HepG2 (cell line): ENCODE measurements around the gene CFAP92. TPM values are rescaled to one million over a fixed set of nuclear protein-coding genes. Genes with fewer than 3 reads are reported as not detected.

Source experiments
- ATAC-seq: fragments of 200-7000 bp; cut with Tn5 transposase; 3 replicates; pipeline ENCODE4 v1.9.1; 2020; ENCODE audit warnings: mild to moderate bottlenecking, moderate library complexity
- BruUV-seq: library from RNA; stranded (reverse); fragments of 400-500 nt; replicated peaks from 2 replicates; lab custom pipeline; 2021; lab: Mats Ljungman, UMichigan
- CTCF ChIA-PET: fragments of 300-600 bp; formaldehyde crosslinking; extraction: SDS; loops from one replicate; lab custom pipeline; 2021; ENCODE audit warnings: low total read pairs, inconsistent platforms, low intra/inter-chr PET ratio; lab: Yijun Ruan, JAX
- POLR2A ChIA-PET: fragments of 350-600 bp; sonication (Branson Sonifier 250); formaldehyde crosslinking; loops from one replicate; lab custom pipeline; 2020; ENCODE audit warnings: antibody characterized with exemption, inconsistent platforms; lab: Yijun Ruan, JAX
- DNase-seq: peaks from one replicate; pipeline ENCODE4 v3.0.0-alpha.2; 2015; ENCODE audit warnings: low spot score
- FAIRE-seq: peaks from 3 replicates; lab custom pipeline; 2011; peaks lifted over from hg19 to GRCh38; lab: Jason Lieb, UNC
- H2AFZ ChIP-seq: one replicate; pipeline ENCODE4 v1.6.1; 2011; ENCODE audit warnings: low read length, inconsistent platforms
- H3K27ac ChIP-seq: fragments of 300-600 bp; 3 replicates; pipeline ENCODE4 v1.8.0; 2011; ENCODE audit warnings: mixed run types, mild to moderate bottlenecking, mixed read lengths, low read length, inconsistent platforms; ENCODE audit not compliant: insufficient read depth; ENCODE audit errors: extremely low read length
- H3K27me3 ChIP-seq, 2 experiments: fragments of 200-600 bp in 1 of 2; 2 replicates in 1 of 2; 3 replicates in 1 of 2; pipeline versions ENCODE4 v1.6.0 to v1.8.0; 2011; ENCODE audit warnings: low read length in 2 of 2, mild to moderate bottlenecking in 2 of 2, moderate library complexity in 2 of 2, inconsistent platforms in 1 of 2; ENCODE audit not compliant: insufficient read depth in 2 of 2, control insufficient read depth in 1 of 2
- H3K36me3 ChIP-seq, 2 experiments: fragments of 200-600 bp in 1 of 2; replicated peaks in 1 of 2; 2 replicates in 1 of 2; 3 replicates in 1 of 2; pipeline versions ENCODE4 v1.5.1 to v1.8.0; 2011; ENCODE audit warnings: low read length in 2 of 2, inconsistent platforms in 1 of 2; ENCODE audit not compliant: insufficient read depth in 2 of 2, control insufficient read depth in 1 of 2
- H3K4me1 ChIP-seq: 2 replicates; pipeline ENCODE4 v1.5.1; 2012; ENCODE audit warnings: low read length, inconsistent platforms; ENCODE audit not compliant: insufficient read depth
- H3K4me2 ChIP-seq: 2 replicates; pipeline ENCODE4 v1.6.0; 2011; ENCODE audit warnings: low read depth, low read length, inconsistent platforms
- H3K4me3 ChIP-seq, 3 experiments: fragments of 200-600 bp in 1 of 3; sonication (generic), shearing (Covaris generic) in 1 of 3; replicated peaks in 1 of 3; 2 replicates each; pipeline ENCODE4 v1.5.1; 2011 to 2016; ENCODE audit warnings: low read length in 3 of 3, inconsistent platforms in 2 of 3, low read depth in 2 of 3, mild to moderate bottlenecking in 2 of 3, control low read depth in 1 of 3, mixed read lengths in 1 of 3; ENCODE audit not compliant: insufficient read depth in 1 of 3
- H3K79me2 ChIP-seq: one replicate; pipeline ENCODE4 v1.6.1; 2011; ENCODE audit warnings: low read length, inconsistent platforms; ENCODE audit not compliant: insufficient read depth
- H3K9ac ChIP-seq: 2 replicates; pipeline ENCODE4 v1.6.0; 2011; ENCODE audit warnings: mild to moderate bottlenecking, low read depth, low read length, inconsistent platforms; ENCODE audit not compliant: insufficient read depth
- H3K9me3 ChIP-seq: 2 replicates; pipeline ENCODE4 v1.5.1; 2012; ENCODE audit warnings: mild to moderate bottlenecking, low read length
- H4K20me1 ChIP-seq: 2 replicates; pipeline ENCODE4 v1.6.0; 2011; ENCODE audit warnings: inconsistent platforms, mild to moderate bottlenecking, low read length, moderate library complexity; ENCODE audit not compliant: insufficient read depth
- BCL3 ChIP-seq: sonication (generic); formaldehyde crosslinking; IDR thresholded peaks from 2 replicates; pipeline ENCODE4 v1.5.1; 2020; ENCODE audit warnings: mild to moderate bottlenecking, missing genetic modification reagents, moderate library complexity
- CCAR2 ChIP-seq: fragments of 200-400 bp; formaldehyde crosslinking; optimal IDR thresholded peaks from 2 replicates; pipeline ENCODE3; 2018; ENCODE audit warnings: low read depth, mild to moderate bottlenecking, low read length, moderate library complexity
- FOXM1 ChIP-seq: sonication (generic); formaldehyde crosslinking; IDR thresholded peaks from 2 replicates; pipeline ENCODE4 v1.5.0; 2020; ENCODE audit warnings: missing genetic modification reagents
- HNF4G ChIP-seq, 2 experiments: sonication (generic) in 1 of 2; formaldehyde crosslinking in 1 of 2; IDR thresholded peaks; 2 replicates each; pipeline versions ENCODE4 v1.4.0 to v1.6.1; 2011 to 2020; ENCODE audit warnings: borderline replicate concordance in 2 of 2, low read depth in 2 of 2, mild to moderate bottlenecking in 2 of 2, low read length in 1 of 2, missing genetic modification reagents in 1 of 2, moderate library complexity in 1 of 2
- SIX1 ChIP-seq: sonication (generic); formaldehyde crosslinking; IDR thresholded peaks from 2 replicates; pipeline ENCODE4 v1.4.0; 2020; ENCODE audit warnings: missing genetic modification reagents, borderline replicate concordance
- TAF1 ChIP-seq: sonication (generic); formaldehyde crosslinking; IDR thresholded peaks from 2 replicates; pipeline ENCODE4 v1.4.0; 2020; ENCODE audit warnings: missing genetic modification reagents
- TIGD3 ChIP-seq: sonication (generic); formaldehyde crosslinking; IDR thresholded peaks from 2 replicates; pipeline ENCODE4 v1.5.1; 2020; ENCODE audit warnings: mild to moderate bottlenecking, missing genetic modification reagents, borderline replicate concordance
- ZFP36L1 ChIP-seq: sonication (generic); formaldehyde crosslinking; IDR thresholded peaks from 2 replicates; pipeline ENCODE4 v1.8.0; 2022; ENCODE audit warnings: mild to moderate bottlenecking, missing genetic modification reagents, moderate library complexity
- ZNF564 ChIP-seq: sonication (generic); formaldehyde crosslinking; IDR thresholded peaks from 2 replicates; pipeline ENCODE4 v1.8.1; 2023; ENCODE audit warnings: mild to moderate bottlenecking, missing genetic modification reagents
- WGBS: methylation state at CpG from one replicate; pipeline ENCODE4 v1.1.6; 2017; ENCODE audit warnings: low lambda C conversion rate; 5-methylcytosine and 5-hydroxymethylcytosine counted together
- in situ Hi-C: cut with HindIII; loops from 2 replicates; pipeline ENCODE4 v1.10.0; 2017; ENCODE audit warnings: low pct_unique_long_range_greater_than_20kb; ENCODE audit not compliant: extremely low pct_ligation_motif_present
- intact Hi-C: fragments of 100-400 bp; cut with micrococcal nuclease; formaldehyde crosslinking; loops from one replicate; pipeline ENCODE4 v1.10.0; 2022; ENCODE audit not compliant: unreplicated experiment
- polyA plus RNA-seq, 8 experiments: library from polyadenylated mRNA; depleted of rRNA in 3 of 8; stranded (reverse) in 7 of 8; unstranded in 1 of 8; fragments of >200 nt; fragmentation: Illumina TruSeq in 4 of 8; extraction: Trizol in 4 of 8; gene quantifications; 2 replicates each; pipeline versions ENCODE4 v1.2.1 to v1.2.3, GENCODE V29; 2011 to 2016; ENCODE audit warnings: low read depth in 4 of 8, missing spikeins in 1 of 8, mixed read lengths in 1 of 8; ENCODE audit not compliant: insufficient read depth in 1 of 8
- total RNA-seq, 5 experiments: library from RNA; depleted of rRNA; stranded (reverse); fragments of >200 nt; fragmentation: Illumina TruSeq; extraction: Trizol; gene quantifications; 2 replicates each; pipeline ENCODE4 v1.2.3, GENCODE V29; 2016; ENCODE audit warnings: low read depth in 1 of 5
- TF ChIP-seq, protein P1 (sequence below): sonication (generic); formaldehyde crosslinking; IDR thresholded peaks from 2 replicates; pipeline ENCODE4 v1.9.0; 2021; ENCODE audit warnings: missing genetic modification reagents, borderline replicate concordance
- TF ChIP-seq, protein P2 (sequence below): IDR thresholded peaks from 2 replicates; pipeline ENCODE4 v1.6.1; 2016; ENCODE audit warnings: missing biosample characterization, missing genetic modification reagents, low read depth

Gene CFAP92
- total and polyA plus RNA-seq, 2 of the 13 experiments (the other 11 are each of a cell fraction or from before 2014, with no cell fraction given): 0.18 to 0.46 TPM

- TF ChIP-seq, protein P1, sequence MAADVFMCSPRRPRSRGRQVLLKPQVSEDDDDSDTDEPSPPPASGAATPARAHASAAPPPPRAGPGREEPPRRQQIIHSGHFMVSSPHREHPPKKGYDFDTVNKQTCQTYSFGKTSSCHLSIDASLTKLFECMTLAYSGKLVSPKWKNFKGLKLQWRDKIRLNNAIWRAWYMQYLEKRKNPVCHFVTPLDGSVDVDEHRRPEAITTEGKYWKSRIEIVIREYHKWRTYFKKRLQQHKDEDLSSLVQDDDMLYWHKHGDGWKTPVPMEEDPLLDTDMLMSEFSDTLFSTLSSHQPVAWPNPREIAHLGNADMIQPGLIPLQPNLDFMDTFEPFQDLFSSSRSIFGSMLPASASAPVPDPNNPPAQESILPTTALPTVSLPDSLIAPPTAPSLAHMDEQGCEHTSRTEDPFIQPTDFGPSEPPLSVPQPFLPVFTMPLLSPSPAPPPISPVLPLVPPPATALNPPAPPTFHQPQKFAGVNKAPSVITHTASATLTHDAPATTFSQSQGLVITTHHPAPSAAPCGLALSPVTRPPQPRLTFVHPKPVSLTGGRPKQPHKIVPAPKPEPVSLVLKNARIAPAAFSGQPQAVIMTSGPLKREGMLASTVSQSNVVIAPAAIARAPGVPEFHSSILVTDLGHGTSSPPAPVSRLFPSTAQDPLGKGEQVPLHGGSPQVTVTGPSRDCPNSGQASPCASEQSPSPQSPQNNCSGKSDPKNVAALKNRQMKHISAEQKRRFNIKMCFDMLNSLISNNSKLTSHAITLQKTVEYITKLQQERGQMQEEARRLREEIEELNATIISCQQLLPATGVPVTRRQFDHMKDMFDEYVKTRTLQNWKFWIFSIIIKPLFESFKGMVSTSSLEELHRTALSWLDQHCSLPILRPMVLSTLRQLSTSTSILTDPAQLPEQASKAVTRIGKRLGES: no peak
- TF ChIP-seq FOXM1 (CRISPR knock-in tag) (no peak), SIX1 (no peak)
- TF ChIP-seq, all 625 proteins: peak for 0
Measured at GRCh38 chr3:128879991-128880390, 113.9 kb downstream of the CFAP92 start (continued).

DNA sequence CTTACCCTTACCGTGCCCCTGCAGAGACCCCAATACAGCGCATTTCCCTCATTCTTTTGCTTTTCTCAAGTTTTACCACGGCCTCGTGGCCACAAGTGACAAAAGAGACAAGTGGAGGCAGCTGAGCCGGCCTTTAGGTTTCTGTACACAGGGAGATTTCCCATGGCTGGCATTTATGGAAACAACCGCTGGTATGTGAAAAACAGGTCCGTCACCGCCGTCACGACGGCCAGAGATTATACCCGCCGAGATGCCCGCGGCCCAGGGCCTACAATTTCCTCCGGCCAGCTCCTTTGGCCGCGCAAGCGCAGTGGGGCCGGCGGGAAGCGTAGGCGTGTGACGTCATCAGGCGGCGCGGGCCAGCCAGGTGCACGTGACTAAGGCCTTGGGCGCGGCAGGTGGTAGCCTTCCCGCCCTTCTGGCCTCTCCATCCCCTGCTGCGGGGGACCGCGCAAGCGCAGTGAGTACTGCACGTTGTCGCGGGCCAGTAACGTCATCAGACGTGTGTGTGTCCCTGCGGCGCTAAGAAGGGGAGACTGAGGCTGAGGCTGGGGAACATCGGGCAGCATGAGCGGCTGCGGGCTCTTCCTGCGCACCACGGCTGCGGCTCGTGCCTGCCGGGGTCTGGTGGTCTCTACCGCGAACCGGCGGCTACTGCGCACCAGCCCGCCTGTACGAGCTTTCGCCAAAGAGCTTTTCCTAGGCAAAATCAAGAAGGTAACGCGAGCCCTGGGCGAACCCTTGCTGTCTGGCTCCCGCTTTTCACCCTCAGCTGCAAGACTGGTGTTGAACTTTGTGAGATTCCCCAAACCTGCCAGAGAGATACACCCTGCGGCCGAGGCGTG lies 114.5 kb downstream of the CFAP92 start, which contains the start of gene ACAD9:
ACAD9 (plus strand) TSS at position 496 of the 845 bp plus-strand sequence; CDS start at position 568, 72 bp downstream.
- peak; percentile 74 for FAIRE-seq
- ChIA-PET CTCF (no interaction called here), POLR2A (interaction anchor here (0.6 to 1.6 kb wide), 15 partner anchors 8 to 345 kb away, joined by 3 to 6 read pairs (median 4); partner anchors contain the start of genes CNBP and RAB43)
- Histone ChIP-seq H3K4me1 (peaks cover 40% of the 10 kb centered on the region), H3K4me3 (peak within 1 kb of the TSS; percentile 94 to 95 (median 94)), H3K36me3 (peaks cover 0 to 18% of the 10 kb centered on the region in 2 experiments; a peak in 2 of 5 replicates), H4K20me1 (no peaks in the 10 kb centered on the region), H3K79me2 (peaks cover 48% of the 10 kb centered on the region), H3K27ac (peak within 1 kb of the TSS; percentile 79), H3K27me3 (peaks cover 0 to 3% of the 10 kb centered on the region in 2 experiments; a peak in 1 of 5 replicates), H3K9ac (peak within 1 kb of the TSS; percentile 95), H2AFZ (peak within 1 kb of the TSS; percentile 79), H3K4me2 (peak within 1 kb of the TSS; percentile 93), H3K9me3 (no peaks in the 10 kb centered on the region)
- in situ Hi-C loops: no loop called here
- BruUV-seq: no TSS peak
- 3% methylated on average over 13 of the region's 65 CpGs for WGBS
- peak; percentile 87 for ATAC-seq
- peak; percentile 95 for DNase-seq
- intact Hi-C loops: loop anchor here (5.0 kb wide), 1 partner anchor 73 kb away; no protein-coding TSS in a partner anchor
- TF ChIP-seq BCL3 (CRISPR knock-in tag): peak; percentile 89; the same call in 1 of the 2 replicates
- no peak for TF ChIP-seq CCAR2
- 0 out of 2 replicates have a peak, but pooled peaks have one; percentile 76 for TF ChIP-seq ZNF564
- peak; percentile 91; the same call in 1 of the 2 replicates for TF ChIP-seq TIGD3 (CRISPR knock-in tag)
- TF ChIP-seq TAF1 (CRISPR knock-in tag): peak; percentile 87
- TF ChIP-seq HNF4G (IDR thresholded peaks at IDR 0.05; ENCODE audit: borderline replicate concordance, low read depth, low read length): no peak
- TF ChIP-seq HNF4G (CRISPR knock-in tag; IDR thresholded peaks at IDR 0.05; ENCODE audit: borderline replicate concordance, low read depth): peak; percentile 11; the same call in 1 of the 2 replicates
- TF ChIP-seq, protein P2, sequence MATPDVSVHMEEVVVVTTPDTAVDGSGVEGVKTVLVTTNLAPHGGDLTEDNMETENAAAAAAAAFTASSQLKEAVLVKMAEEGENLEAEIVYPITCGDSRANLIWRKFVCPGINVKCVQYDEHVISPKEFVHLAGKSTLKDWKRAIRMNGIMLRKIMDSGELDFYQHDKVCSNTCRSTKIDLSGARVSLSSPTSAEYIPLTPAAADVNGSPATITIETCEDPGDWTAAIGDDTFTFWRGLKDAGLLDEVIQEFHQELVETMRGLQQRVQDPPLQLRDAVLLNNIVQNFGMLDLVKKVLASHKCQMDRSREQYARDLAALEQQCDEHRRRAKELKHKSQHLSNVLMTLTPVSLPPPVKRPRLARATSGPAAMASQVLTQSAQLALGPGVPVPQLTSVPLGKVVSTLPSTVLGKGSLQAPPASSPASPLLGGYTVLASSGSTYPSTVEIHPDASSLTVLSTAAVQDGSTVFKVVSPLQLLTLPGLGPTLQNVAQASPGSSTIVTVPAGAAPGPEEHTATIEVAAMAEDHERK (CRISPR knock-in tag): peak; percentile 82
- TF ChIP-seq ZFP36L1: peak; percentile 98
